HG03066 (cell line): Measurements from ENCODE around the gene ESYT2.

ENCODE experiments used
- ATAC-seq: cut with Tn5 transposase; IDR thresholded peaks from one replicate; pipeline ENCODE4 v1.9.1; 2021; ENCODE audit warnings: low read depth; ENCODE audit not compliant: unreplicated experiment

Gene ESYT2

DNA sequence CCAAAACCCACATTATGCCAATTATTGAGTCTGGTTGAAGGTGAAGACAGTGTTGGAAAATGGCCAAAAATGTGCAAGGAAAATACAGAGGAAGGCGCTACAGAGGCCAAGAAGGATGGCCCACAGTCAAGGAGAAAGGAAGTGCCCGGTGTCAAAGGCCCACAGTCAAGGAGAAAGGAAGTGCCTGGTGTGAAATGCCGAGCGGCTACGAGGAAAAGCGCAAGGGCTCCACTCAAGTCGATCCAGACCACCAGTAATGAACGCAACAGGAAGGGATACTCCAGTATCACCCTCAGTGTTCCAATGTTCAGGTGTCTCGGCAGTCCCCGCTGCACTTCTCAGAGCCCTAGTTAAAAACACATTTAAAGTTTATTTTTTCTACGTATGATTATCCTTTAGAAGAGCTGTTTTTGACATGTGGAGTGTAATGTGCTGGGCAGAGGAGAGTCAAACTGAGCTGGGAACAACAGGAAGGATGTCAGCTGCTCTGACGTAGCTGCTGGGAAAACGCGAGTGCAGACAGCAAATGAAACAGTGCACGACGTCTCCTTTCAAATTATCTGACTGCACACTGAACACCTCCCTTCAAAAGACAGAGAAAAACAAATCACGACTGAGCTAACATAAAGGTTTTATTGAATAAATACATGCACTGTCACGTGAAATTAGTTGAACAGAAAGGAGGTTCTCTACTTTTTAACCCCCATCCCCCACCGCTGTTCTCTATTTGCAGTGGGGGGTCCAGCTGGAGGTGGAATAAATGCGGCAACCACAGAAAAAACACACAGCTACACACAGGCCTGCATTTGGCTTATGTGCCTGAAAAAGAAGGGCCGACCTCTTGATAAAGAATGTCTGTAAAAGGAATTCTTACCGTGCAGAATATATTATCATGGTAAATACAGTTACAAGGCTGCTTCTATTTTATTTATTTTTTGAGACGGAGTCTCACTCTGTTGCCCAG lies 98.6 kb downstream of the ESYT2 start:
- no peak for ATAC-seq

DNA sequence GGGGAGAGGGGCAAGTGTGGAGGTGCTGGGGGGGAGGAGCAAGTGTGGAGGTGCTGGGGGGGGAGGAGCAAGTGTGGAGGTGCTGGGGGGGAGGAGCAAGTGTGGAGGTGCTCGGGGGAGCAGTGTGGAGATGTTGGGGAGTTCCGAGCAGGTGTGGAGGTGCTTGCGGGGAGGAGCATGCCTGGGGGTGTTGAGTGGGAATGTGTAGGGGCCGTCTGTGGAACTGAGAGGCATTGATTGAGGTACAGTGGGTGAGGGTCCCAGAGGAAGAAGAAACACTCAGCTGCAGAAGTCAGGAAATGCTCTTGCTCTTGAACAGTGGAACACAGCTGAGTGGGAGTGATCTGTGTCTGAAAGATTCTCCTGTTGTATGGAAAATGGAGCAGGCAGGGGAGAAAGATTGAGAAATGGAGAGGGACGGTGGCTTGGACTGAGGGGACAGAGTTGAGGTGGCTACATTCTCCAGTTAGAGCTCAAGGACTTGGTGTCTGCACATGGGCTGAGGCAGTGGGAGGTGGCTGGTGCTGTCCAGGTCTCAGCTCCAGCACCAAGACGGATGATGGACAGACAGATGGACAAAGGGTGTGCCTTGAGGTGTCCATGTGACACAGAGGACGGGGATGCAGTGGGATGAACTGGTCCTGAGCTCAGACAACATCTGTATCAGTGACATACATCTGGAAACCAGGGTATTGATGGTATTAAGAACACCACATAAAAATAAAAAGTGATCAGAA lies 99.5 kb downstream of the ESYT2 start:
- ATAC-seq = no peak

DNA sequence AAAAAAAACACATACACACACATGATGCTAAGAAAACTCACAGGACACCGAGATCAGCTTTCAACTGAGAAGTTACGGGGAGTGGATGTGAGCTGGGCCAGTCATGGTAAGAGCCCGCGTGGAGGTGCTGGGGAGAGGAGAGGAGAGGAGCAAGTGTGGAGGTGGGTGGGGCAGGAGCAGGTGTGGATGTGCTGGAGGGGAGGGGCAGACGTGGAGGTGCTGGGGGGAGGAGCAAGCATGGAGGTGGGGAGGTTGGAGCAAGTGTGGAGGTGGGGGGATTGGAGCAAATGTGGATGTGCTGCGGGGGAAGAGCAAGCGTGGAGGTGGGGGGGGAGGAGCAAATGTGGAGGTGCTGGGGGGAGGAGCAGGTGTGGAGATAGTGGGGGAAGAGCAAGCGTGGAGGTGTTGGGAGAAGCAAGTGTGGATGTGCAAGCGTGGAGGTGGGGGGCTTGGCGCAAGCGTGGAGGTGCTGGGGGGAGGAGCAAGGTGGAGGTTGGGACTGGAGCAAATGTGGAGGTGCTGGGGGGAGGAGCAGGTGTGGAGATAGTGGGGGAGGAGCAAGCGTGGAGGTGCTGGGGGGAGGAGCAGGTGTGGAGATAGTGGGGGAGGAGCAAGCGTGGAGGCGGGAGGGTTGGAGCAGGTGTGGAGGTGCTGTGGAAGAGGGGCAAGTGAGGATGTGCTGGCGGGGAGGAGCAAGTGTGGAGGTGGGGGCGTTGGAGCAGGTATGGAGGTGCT lies 100.2 kb downstream of the ESYT2 start:
- ATAC-seq = no peak

DNA sequence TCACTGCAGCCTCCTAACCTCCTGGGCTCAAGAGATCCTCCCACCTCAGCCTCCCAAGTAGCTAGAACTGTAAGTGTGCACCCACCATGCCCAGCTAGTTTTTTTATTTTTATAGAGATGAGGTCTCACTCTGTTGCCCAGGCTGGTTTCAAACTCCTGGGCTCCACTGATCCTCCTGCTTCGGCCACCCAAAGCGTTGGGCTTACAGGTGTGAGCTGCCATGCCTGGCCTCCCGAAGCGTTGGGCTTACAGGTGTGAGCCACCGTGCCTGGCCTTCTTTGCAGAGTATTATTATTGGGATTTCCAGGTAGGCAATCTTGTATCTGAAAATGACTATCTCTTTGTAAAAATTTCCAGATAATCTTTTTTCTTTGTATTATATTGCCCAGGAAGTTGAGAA lies 101.6 kb downstream of the ESYT2 start:
- ATAC-seq = no peak

DNA sequence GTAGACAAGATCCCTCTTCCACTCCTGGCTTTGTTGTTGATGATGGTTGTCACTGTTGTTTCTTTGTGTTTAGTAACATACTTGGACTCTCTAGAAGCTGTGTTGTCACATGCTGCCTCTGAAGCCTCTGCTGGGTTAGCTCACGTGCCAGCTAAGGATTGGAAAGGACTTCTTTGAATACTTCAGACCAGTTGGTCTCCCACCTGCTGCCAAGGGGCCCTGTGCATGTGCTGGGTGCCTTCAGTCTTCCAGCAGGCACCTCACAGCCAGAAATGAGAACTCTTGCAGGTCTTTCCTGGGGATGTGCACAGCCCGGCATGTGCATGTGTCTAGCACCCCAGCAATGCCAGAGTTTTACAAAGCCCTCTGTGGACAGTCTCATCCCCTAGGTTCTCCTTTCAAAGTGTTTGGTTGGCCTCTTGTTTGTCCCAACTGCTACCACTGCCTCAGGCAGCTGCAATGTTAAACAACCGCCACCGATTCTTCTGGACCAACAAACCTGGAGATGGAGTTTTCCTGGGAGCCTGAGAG lies 103.0 kb downstream of the ESYT2 start:
- no peak for ATAC-seq

DNA sequence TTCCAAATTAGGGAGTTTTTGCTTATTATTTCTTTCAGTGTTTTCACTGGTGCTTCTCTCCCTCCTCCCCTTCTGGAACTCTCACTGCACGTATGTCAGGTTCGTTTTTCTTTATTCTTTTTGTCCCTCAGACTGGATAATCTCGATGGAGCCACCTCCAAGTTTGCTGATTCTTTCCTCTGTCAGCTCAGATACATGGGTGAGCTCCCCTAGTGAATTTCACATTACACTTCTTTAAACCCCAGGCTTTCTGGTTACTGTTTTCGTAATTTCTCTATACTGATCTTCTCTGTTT lies 103.9 kb downstream of the ESYT2 start:
- ATAC-seq = no peak

DNA sequence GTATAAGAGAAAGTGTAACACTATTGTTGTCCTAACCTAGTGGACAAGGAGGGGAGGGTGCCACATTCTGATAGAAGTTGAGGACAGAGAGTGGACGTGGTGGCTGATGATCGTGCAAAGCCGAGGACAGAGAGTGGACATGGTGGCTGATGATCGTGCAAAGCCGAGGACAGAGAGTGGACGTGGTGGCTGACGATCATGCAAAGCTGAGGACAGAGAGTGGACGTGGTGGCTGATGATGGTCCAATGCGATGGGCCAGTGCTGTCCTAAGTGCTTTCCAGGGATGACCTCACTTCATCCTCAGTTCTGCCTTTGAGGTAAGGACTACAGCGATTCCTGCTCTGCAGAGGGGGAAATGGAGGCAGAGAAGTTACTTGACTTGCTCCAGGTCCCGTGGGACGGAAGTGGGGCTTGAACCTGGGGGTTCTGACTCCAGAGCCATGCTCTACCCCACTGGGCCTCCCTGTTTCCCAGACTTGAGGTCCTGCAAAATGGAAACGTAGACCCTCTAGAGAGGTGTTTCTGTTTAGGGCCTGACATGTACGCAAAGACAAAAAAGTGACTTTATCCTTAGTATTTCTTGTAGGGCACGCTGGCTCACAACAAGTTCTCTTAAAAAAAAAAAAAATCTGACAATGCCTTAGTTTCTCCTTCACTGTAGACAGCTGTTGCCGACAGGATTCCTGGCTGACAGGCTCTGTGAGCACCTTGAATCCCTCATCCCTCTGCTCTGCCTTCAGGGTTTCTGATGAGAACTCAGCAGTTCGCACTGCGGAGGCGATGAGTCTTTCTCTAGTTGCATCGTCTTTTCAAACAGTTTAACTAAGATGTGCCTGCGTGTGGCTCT lies 104.4 kb downstream of the ESYT2 start:
- ATAC-seq = no peak

DNA sequence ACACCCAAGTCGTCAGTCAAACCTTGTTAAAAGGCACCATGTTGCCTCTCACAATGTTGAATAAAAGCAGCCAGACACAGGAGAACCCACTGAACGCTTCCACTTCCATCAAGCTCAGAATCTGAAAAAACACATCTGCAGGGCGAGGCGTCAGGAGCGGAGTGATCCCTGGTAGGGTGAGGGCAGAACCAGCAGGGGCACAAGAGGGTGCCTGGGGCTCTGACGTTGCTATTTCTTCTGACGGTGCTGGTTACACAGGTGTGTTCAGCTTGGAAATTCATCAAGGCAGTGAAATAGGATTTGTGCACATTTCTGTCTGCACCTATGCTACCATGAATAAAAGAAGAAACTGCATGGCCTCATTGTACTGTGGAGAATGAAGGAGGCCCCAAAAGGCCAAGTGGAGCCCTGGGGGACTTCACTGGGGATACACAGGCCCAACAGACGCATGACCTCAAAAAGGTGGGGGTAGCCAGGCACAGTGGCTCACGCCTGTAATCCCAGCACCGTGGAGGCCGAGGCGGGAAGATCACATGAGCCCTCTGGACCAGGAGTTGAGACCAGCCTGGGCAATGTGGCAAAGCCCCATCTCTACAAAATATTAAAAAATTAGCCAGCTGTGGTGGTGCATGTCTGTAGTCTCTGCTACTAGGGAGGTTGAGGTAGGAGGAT lies 105.5 kb downstream of the ESYT2 start:
- ATAC-seq = no peak

DNA sequence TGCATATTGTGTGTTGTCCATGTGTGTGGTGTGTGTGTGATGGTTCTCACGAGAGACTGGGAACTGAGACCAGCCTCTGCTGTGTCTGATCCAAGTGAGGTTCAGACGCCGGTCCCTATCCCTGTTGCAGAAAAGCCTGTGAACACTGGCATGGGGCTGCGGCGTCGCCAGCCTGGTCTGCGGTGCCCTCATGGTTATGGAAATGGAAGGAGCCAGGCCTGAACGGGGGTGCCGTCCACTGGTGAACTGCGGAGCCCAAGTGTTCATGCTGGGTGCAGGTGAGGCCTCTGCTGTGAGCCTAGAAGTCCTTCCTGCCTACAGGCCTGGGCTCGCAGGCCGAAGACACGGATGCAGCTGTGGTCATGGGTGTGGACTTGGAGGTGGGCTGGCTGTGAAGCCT lies 106.0 kb downstream of the ESYT2 start:
- no peak for ATAC-seq

DNA sequence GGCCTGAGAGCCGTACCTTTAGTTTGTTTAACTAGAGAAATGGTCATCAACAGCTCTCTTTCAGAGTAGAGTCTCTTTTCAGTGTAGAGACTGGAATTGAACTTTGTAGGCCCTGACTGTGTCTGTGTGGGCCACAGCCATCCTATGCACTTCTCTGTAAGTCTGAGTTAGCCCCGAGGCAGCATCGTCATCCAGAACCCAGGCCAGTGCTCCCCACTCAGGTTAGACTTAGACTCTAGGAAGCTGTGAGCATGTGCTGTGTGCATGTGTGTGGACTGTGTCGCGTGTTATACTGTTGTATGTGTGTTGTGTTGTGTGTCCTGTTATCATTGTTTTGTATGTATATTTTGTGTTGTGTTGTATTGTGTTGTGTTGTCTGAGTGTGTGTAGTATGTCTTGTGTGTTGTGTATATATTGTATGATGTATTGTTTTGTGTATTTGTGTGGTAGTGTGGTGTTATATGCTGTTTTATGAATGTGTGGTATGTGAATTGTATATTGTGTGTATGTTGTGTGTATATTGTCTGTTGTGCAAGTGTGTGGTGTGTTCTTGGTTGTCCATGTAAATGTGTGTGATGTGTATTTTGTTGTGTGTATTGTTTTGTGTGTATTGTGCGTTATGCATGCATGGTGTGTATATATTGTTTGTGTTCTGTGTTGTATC lies 106.6 kb downstream of the ESYT2 start:
- ATAC-seq = no peak

DNA sequence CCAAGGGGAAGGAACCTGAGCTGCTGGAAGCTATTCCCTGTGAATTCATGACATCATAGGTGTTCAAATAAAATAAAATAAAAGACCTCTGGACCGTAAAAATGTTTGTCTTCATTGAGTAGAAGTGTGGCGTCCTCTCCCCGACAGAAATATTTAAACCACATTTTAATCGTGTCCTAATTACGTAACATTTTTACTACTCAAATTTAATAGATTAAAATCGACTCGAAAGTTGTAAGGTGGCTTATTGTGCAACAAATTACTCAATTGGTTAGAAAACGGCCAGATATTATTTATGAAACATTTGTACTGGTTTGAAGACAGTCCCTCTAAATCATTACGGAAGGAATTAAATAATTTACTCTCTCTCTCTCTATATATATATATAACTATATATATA lies 109.2 kb downstream of the ESYT2 start:
- no peak for ATAC-seq

DNA sequence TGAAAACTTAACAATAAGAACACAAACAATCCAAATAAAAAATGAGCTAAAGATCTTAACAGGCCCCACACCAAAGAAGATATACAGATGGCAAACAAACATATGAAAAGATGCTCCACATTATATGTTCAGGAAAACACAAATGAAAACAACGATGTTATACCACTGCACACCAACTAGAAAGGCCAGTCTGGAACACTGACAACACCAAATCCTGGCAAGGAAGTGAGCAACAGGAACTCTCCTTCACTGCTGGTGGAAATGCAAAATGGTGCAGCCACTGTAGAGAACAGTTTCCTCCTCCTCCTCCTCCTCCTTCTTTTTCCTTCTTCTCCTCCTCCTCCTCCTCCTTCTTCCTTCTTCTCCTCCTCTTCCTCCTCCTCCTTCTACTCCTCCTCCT lies 112.5 kb downstream of the ESYT2 start:
- ATAC-seq = no peak

DNA sequence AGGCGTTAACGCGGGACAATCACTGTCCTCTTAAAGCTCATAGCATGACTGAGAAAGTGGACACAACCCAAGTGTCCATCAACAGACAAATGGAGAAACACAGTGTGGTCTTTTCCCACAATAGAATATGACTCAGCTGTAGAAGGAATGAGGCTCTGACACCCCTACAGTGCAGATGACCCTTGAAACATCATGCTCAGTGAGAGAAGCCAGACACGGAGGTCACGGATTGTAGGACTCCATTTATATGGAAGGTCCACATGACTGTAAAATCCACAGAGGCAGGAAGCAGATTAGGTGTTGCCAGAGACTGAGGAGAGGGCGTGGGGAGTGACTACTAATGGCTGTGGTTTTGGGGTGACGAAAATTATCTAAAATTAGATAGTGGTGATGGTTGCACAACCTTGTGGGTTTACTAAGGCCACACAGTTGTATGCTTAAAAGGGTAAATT lies 118.6 kb downstream of the ESYT2 start:
- no peak for ATAC-seq

DNA sequence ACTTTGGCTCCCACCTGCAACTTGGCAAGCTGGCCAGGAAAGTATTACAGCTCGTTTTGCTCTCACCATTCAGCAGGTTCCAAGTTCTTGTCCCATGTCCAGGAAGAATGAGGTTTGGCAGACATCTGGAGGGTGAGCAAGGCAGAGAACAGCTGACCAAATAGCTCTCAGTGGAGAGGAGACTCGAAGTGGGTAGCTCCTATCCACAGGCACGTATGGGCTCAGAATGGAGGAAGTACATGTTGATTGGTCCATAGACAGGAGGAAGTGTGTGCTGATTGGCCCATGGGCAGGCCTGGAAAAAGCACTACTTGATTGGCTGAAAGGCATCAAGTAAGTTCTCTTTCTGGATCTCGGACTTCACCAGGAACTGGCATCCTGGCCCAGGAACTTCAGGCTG lies 121.7 kb downstream of the ESYT2 start:
- ATAC-seq = no peak

DNA sequence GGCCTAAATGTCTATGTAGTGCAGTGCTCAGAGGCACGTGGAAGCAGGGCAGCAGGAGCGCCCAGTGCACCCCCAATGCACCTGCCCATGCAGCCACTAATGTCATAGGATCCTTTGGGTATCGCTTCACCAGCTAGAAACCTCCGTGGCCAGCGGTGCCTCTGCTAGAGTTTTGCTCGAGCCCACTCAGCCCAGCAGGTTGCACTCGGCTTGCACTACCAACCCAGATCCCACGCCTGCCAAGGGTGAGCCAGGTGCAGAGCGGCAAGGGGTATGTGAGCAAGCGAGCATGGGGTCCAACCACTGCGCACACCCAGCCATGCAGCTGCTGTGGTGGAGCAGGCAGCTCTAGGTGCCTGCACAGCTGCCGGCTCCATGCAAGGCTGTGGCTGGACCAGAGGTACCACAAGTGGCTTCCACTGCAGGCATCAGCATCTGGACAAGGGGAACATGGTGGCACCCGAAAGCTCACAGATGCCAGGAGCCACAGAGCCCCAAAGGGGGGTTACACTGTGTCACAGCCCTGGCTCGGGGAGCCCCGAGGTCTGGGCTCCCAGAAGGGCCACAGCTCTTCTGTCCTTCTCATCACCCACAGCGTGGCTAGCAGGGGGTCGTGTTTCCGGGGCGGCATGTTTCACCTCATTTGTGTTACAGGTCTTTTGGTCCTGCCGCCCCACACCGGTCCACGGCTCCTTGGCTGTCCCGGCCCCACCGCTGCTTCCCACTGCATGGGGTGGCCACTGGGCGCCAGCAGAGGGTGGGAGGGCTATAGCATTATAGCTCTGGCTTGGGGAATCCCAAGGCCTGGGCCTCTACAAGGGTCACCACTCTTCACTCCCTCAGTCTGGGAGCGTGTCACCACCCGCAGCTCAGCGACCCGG lies 122.4 kb downstream of the ESYT2 start:
- no peak for ATAC-seq

DNA sequence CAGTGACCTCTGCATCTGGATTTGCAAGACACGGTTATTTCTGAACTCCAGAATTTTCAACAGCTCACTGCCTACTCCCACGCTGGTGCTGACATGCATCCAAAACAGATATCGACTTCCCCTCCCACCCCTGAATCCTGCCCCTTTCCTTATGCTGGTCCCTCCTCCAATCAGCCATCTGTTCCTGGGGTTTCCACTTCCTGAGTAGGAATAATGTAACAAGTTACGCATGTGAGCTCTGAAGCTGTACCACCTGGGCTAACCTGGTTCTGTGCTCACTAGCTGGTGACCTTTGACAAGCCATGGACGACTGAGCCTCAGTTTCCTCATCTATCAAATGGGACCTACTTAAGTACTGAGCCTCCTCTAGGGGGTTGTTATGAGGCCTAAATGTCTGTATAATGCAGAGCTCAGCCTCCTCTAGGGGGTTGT lies 123.0 kb downstream of the ESYT2 start:
- no peak for ATAC-seq

DNA sequence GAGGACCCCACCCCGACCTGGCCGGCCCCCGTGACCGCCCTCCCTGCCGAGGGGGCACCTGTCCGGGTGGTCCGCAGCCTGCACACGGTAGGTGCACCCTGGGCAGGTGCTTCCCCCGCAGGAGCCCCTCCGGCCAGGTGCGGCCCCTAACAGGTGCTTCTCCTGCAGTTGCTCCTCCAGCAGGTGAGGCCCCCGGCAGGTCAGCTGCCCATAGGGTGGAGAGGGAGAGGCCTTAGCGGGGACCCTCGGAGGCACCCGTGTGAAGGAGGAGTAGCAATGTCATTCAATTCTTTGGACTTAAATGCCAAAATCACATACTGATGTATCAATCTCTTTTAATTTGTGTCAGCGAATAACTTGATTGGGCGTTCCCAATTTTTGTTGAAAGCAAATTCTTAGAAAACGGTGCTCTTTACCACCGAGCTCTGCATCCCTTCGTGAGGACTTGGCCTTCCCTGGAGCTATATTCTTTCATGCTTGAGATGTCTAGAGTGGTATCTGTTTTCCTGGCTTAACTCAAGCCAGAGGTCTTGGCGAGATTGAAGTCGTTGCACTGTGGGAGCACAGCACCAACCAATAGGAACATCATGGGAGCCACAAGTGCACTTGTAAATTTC lies 124.0 kb downstream of the ESYT2 start:
- ATAC-seq = no peak
